Loucy (cell line): ENCODE data around the gene TSPO2.
A peak's percentile ranks its signal among the peaks of the same experiment; 100 is the strongest.
"Not testable (repeated sequence)": the region's sequence is repeated elsewhere in the genome, so short reads cannot be mapped to it uniquely, and the experiment has no call there.

Experiments
- H2AFZ ChIP-seq: fragments of 200-600 bp; sonication (generic); 2 replicates; pipeline ENCODE4 v1.6.0; 2016; ENCODE audit warnings: antibody characterized with exemption, mild to moderate bottlenecking, low read length, moderate library complexity
- H3F3A ChIP-seq: fragments of 200-600 bp; 2 replicates; pipeline ENCODE4 v1.6.0; 2016; ENCODE audit warnings: antibody characterized with exemption, low read depth, mild to moderate bottlenecking
- H3K27me3 ChIP-seq: fragments of 200-600 bp; sonication (generic); 2 replicates; pipeline ENCODE4 v1.6.1; 2014; ENCODE audit warnings: low read length, mild to moderate bottlenecking; ENCODE audit not compliant: insufficient read depth, poor library complexity, severe bottlenecking
- H3K36me3 ChIP-seq: fragments of 200-600 bp; sonication (generic); 2 replicates; pipeline ENCODE4 v1.6.1; 2016; ENCODE audit warnings: low read length; ENCODE audit not compliant: insufficient read depth
- H3K4me1 ChIP-seq: fragments of 200-600 bp; sonication (generic); 2 replicates; pipeline ENCODE4 v1.5.1; 2014; ENCODE audit warnings: low read length, mild to moderate bottlenecking; ENCODE audit not compliant: insufficient read depth, poor library complexity, severe bottlenecking
- H3K4me2 ChIP-seq: fragments of 200-600 bp; sonication (generic); 2 replicates; pipeline ENCODE4 v1.6.0; 2014; ENCODE audit warnings: antibody characterized with exemption, low read length, low read depth, mild to moderate bottlenecking; ENCODE audit not compliant: poor library complexity, severe bottlenecking
- H3K4me3 ChIP-seq: fragments of 200-600 bp; sonication (generic); 2 replicates; pipeline ENCODE4 v1.5.1; 2014; ENCODE audit warnings: low read length, mild to moderate bottlenecking, mixed read lengths; ENCODE audit not compliant: poor library complexity, severe bottlenecking
- H3K79me2 ChIP-seq: fragments of 200-600 bp; sonication (generic); 2 replicates; pipeline ENCODE4 v1.6.1; 2014; ENCODE audit warnings: low read length; ENCODE audit not compliant: insufficient read depth
- H3K9ac ChIP-seq: fragments of 200-600 bp; sonication (generic); 2 replicates; pipeline ENCODE4 v1.6.0; 2014; ENCODE audit warnings: mild to moderate bottlenecking, low read depth, low read length, moderate library complexity; ENCODE audit not compliant: poor library complexity, severe bottlenecking
- H3K9me2 ChIP-seq: fragments of 200-600 bp; sonication (generic); replicated peaks from 2 replicates; pipeline ENCODE4 v1.6.1; 2016; ENCODE audit warnings: low read depth, low read length, mixed read lengths
- H3K9me3 ChIP-seq: fragments of 200-600 bp; sonication (generic); 2 replicates; pipeline ENCODE4 v1.6.1; 2014; ENCODE audit warnings: mild to moderate bottlenecking, antibody characterized with exemption, low read length, low read depth; ENCODE audit not compliant: insufficient read depth
- H4K20me1 ChIP-seq: fragments of 200-600 bp; sonication (generic); 2 replicates; pipeline ENCODE4 v1.6.0; 2014; ENCODE audit warnings: antibody characterized with exemption, low read length, mild to moderate bottlenecking; ENCODE audit not compliant: insufficient read depth, poor library complexity, severe bottlenecking
- EZH2phosphoT487 ChIP-seq: fragments of 200-600 bp; IDR thresholded peaks from 2 replicates; pipeline ENCODE4 v1.6.1; 2018; ENCODE audit warnings: antibody characterized with exemption, mild to moderate bottlenecking, moderate library complexity, borderline replicate concordance
- TF ChIP-seq, protein P1 (sequence below): fragments of 200-600 bp; sonication (generic); conservative IDR thresholded peaks from 2 replicates; pipeline ENCODE4 v1.5.1; 2014; ENCODE audit warnings: mild to moderate bottlenecking, antibody characterized with exemption, low read length

Gene TSPO2

DNA sequence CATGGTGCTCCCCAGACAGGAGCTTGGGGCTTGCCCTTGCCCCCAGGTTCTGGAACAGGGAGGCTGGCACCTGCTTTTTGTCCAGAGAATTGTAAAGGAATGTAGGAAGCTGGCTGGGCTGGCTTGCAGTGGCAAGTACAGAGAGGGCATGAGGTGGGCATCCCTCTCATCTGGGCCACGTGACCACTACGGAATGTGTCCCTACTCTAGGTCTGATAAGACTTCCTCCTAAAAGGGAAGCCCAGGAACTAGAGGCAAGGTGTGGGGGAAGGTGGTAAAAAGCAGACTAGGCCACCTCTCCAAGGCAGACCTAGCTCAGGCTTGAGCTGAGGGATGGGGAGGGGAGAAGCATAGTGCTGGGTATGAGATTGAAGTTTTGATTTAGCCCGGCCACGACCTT is 42.0 kb upstream of the TSPO2 start:
- TF ChIP-seq, protein P1, sequence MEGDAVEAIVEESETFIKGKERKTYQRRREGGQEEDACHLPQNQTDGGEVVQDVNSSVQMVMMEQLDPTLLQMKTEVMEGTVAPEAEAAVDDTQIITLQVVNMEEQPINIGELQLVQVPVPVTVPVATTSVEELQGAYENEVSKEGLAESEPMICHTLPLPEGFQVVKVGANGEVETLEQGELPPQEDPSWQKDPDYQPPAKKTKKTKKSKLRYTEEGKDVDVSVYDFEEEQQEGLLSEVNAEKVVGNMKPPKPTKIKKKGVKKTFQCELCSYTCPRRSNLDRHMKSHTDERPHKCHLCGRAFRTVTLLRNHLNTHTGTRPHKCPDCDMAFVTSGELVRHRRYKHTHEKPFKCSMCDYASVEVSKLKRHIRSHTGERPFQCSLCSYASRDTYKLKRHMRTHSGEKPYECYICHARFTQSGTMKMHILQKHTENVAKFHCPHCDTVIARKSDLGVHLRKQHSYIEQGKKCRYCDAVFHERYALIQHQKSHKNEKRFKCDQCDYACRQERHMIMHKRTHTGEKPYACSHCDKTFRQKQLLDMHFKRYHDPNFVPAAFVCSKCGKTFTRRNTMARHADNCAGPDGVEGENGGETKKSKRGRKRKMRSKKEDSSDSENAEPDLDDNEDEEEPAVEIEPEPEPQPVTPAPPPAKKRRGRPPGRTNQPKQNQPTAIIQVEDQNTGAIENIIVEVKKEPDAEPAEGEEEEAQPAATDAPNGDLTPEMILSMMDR = no peak
- TF ChIP-seq EZH2phosphoT487 = no peak
- Histone ChIP-seq H3K79me2 (no peaks in the 10 kb centered on the region), H3K4me1 (no peaks in the 10 kb centered on the region), H3K9me3 (no peaks in the 10 kb centered on the region), H3K27me3 (no peaks in the 10 kb centered on the region), H3K9ac (no peak overlapping the region), H3K9me2 (no peaks in the 10 kb centered on the region), H3K36me3 (no peaks in the 10 kb centered on the region), H2AFZ (no peak overlapping the region), H3K4me2 (no peak overlapping the region), H3F3A (no peaks in the 10 kb centered on the region), H4K20me1 (no peaks in the 10 kb centered on the region), H3K4me3 (no peak overlapping the region)

DNA sequence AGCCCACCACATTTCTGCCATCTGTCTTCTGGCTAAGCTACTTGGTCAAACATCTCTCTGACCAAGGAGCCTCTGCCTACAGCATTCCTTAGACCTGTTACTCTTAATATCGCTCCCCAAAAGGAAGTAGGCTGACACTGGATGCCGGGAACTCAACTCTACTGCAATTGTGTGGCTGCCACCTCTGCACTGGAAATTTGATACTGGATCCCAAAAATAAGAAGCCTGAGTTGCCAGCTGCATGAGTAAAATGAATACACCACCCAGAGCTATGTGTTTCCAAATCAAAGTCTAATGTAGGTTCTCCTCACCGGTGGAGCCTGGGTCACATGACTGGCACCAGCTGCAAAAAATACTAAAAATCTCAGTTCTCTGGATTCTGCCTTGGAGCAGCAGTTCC is 40.1 kb upstream of the TSPO2 start:
- no peaks in the 10 kb centered on the region for H3F3A ChIP-seq
- H3K36me3 ChIP-seq = no peaks in the 10 kb centered on the region
- H3K4me3 ChIP-seq = no peak overlapping the region
- H3K79me2 ChIP-seq = no peaks in the 10 kb centered on the region
- peaks cover 10% of the 10 kb centered on the region for H3K4me1 ChIP-seq
- no peaks in the 10 kb centered on the region for H3K27me3 ChIP-seq
- no peaks in the 10 kb centered on the region for H4K20me1 ChIP-seq
- H3K4me2 ChIP-seq = no peak overlapping the region
- H3K9me2 ChIP-seq = no peaks in the 10 kb centered on the region
- no peak for TF ChIP-seq EZH2phosphoT487
- TF ChIP-seq, protein P1 = no peak
- H3K9ac ChIP-seq = no peak overlapping the region
- no peaks in the 10 kb centered on the region for H3K9me3 ChIP-seq
- no peak overlapping the region for H2AFZ ChIP-seq

- not testable (repeated sequence) for H4K20me1 ChIP-seq, H3K79me2 ChIP-seq, H3K9me2 ChIP-seq, H3F3A ChIP-seq, H2AFZ ChIP-seq, H3K27me3 ChIP-seq, H3K36me3 ChIP-seq, H3K9me3 ChIP-seq
- H3K4me1 ChIP-seq = peaks cover 17% of the 10 kb centered on the region
- TF ChIP-seq, protein P1 = peak; percentile 70
- peak overlapping the region; percentile 44 for H3K9ac ChIP-seq
- H3K4me2 ChIP-seq = peak overlapping the region; percentile 51
- H3K4me3 ChIP-seq = peak overlapping the region; percentile 48
Measured at GRCh38 chr6:41006217-41006616, 36.0 kb upstream of the TSPO2 start.

GRCh38 chr6:41006980-41007379 is 35.3 kb upstream of the TSPO2 start:
- not testable (repeated sequence) for H3K79me2 ChIP-seq, H3K36me3 ChIP-seq, H4K20me1 ChIP-seq, H3K9me2 ChIP-seq, H3F3A ChIP-seq, H3K9me3 ChIP-seq, H3K27me3 ChIP-seq, H3K4me3 ChIP-seq
- peak overlapping the region; percentile 51 for H3K4me2 ChIP-seq
- peak overlapping the region; percentile 50; the same call in 1 of the 2 replicates for H2AFZ ChIP-seq
- H3K4me1 ChIP-seq = peaks cover 17% of the 10 kb centered on the region
- peak overlapping the region; percentile 58 for H3K9ac ChIP-seq
